VCaP (cell line): Measurements from ENCODE around the gene LINC00237.

Experiments used
- H3K27ac ChIP-seq: fragments of 450-650 bp; 2 replicates; pipeline ENCODE4 v1.5.1; 2017
- CTCF ChIP-seq: fragments of 450-650 bp; conservative IDR thresholded peaks from 2 replicates; pipeline ENCODE4 v1.5.1; 2017; ENCODE audit warnings: mild to moderate bottlenecking, moderate library complexity

The LINC00237 gene

GRCh38 chr20:21077809-21078345 lies 28.3 kb downstream of the LINC00237 start:
- no peak for TF ChIP-seq CTCF
- H3K27ac ChIP-seq = no peak overlapping the region

GRCh38 chr20:21076073-21076472 lies 30.1 kb downstream of the LINC00237 start:
- no peak overlapping the region for H3K27ac ChIP-seq
- TF ChIP-seq CTCF = no peak

GRCh38 chr20:21075471-21075870 lies 30.7 kb downstream of the LINC00237 start:
- H3K27ac ChIP-seq = no peak overlapping the region
- TF ChIP-seq CTCF = no peak

- TF ChIP-seq CTCF = no peak
- H3K27ac ChIP-seq = no peak overlapping the region
Observed at GRCh38 chr20:21074605-21075336, 31.4 kb downstream of the LINC00237 start.

- no peak overlapping the region for H3K27ac ChIP-seq
- TF ChIP-seq CTCF = no peak
Observed at GRCh38 chr20:21067255-21067654, 38.9 kb downstream of the LINC00237 start.

- H3K27ac ChIP-seq = no peak overlapping the region
- TF ChIP-seq CTCF = no peak
Observed at GRCh38 chr20:21064924-21065323, 41.2 kb downstream of the LINC00237 start.

GRCh38 chr20:21063276-21063675 lies 42.9 kb downstream of the LINC00237 start:
- TF ChIP-seq CTCF = no peak
- H3K27ac ChIP-seq = no peak overlapping the region
